Kidney (tissue), 14 donors: ENCODE results near the gene SBF1. TPM values are rescaled to one million over a fixed set of nuclear protein-coding genes. Genes with fewer than 3 reads are reported as not detected.

Experiments used
- DNase-seq, 5 donors: peaks; one replicate each; pipeline ENCODE4 v3.0.0-alpha.2; 2013 to 2020
- FAIRE-seq: peaks from 2 replicates; lab custom pipeline; 2012; peaks lifted over from hg19 to GRCh38; lab: Jason Lieb, UNC
- H3K27ac ChIP-seq, 2 donors: one replicate each; pipeline ENCODE4 v1.7.0; 2013; ENCODE audit warnings: low read depth in 2 of 2, low read length in 2 of 2, inconsistent platforms in 1 of 2
- H3K27me3 ChIP-seq: one replicate; pipeline ENCODE4 v1.7.1; 2013; ENCODE audit warnings: low read length, inconsistent platforms; ENCODE audit not compliant: control insufficient read depth, insufficient read depth
- H3K36me3 ChIP-seq, 3 donors: one replicate each; pipeline versions ENCODE4 v1.7.0 to v1.7.1; 2013; ENCODE audit warnings: low read length in 3 of 3, control low read depth in 1 of 3, inconsistent platforms in 1 of 3; ENCODE audit not compliant: insufficient read depth in 3 of 3, control insufficient read depth in 2 of 3
- H3K4me1 ChIP-seq, 3 donors: one replicate each; pipeline versions ENCODE4 v1.7.0 to v1.7.1; 2013; ENCODE audit warnings: low read length in 3 of 3, inconsistent platforms in 1 of 3, low read depth in 1 of 3; ENCODE audit not compliant: control insufficient read depth in 2 of 3, insufficient read depth in 2 of 3
- H3K4me3 ChIP-seq, 3 donors: one replicate each; pipeline versions ENCODE4 v1.7.0 to v1.8.1; 2013; ENCODE audit warnings: low read length in 3 of 3, control low read depth in 1 of 3, inconsistent platforms in 1 of 3
- H3K9ac ChIP-seq, 3 donors: one replicate each; pipeline versions ENCODE4 v1.7.0 to v1.7.1; 2013; ENCODE audit warnings: low read length in 3 of 3, control low read depth in 1 of 3, inconsistent platforms in 1 of 3
- H3K9me3 ChIP-seq, 3 donors: one replicate each; pipeline versions ENCODE4 v1.7.0 to v1.7.1; 2013; ENCODE audit warnings: low read length in 3 of 3, control low read depth in 1 of 3, inconsistent platforms in 1 of 3; ENCODE audit not compliant: control insufficient read depth in 2 of 3, insufficient read depth in 1 of 3
- intact Hi-C: fragments of 100-400 bp; cut with DNase I; formaldehyde crosslinking; loops from one replicate; pipeline ENCODE4 v1.11.1; 2022
- polyA plus RNA-seq: library from polyadenylated mRNA; stranded (reverse); fragments of 350-450 nt; fragmentation: Illumina TruSeq; extraction: RNeasy Lipid Tissue Mini Kit (QIAGEN cat#74804); gene quantifications from one replicate; pipeline ENCODE4 v1.2.3, GENCODE V29; 2014; ENCODE audit warnings: low read depth, low replicate concordance; ENCODE audit not compliant: insufficient read depth
- total RNA-seq: library from RNA; stranded (reverse); fragmentation: NEBNext Ultra II Directional; extraction: Animal tissue kit (Norgen Biotek cat#: 25700); gene quantifications from one replicate; pipeline ENCODE4 v1.2.1, GENCODE V29; 2021
- TF ChIP-seq, protein P1 (sequence below): IDR thresholded peaks from 3 replicates; pipeline ENCODE4 v1.5.1; 2012; ENCODE audit warnings: mild to moderate bottlenecking, moderate library complexity, borderline replicate concordance; ENCODE audit not compliant: insufficient read depth; ENCODE audit errors: extremely low read depth
- donor health status: control.
- donor health status: control.
- donor health status: control.
- donor health status: control.
- donor health status: control.
- donor health status: DM: yes; HTN: yes; CAD: no.
- donor health status: Normal renal cell carcinoma (clear cell type).

Gene SBF1
- total and polyA plus RNA-seq, 2 donors from 2014 or later = 18.1 to 73.9 TPM

DNA sequence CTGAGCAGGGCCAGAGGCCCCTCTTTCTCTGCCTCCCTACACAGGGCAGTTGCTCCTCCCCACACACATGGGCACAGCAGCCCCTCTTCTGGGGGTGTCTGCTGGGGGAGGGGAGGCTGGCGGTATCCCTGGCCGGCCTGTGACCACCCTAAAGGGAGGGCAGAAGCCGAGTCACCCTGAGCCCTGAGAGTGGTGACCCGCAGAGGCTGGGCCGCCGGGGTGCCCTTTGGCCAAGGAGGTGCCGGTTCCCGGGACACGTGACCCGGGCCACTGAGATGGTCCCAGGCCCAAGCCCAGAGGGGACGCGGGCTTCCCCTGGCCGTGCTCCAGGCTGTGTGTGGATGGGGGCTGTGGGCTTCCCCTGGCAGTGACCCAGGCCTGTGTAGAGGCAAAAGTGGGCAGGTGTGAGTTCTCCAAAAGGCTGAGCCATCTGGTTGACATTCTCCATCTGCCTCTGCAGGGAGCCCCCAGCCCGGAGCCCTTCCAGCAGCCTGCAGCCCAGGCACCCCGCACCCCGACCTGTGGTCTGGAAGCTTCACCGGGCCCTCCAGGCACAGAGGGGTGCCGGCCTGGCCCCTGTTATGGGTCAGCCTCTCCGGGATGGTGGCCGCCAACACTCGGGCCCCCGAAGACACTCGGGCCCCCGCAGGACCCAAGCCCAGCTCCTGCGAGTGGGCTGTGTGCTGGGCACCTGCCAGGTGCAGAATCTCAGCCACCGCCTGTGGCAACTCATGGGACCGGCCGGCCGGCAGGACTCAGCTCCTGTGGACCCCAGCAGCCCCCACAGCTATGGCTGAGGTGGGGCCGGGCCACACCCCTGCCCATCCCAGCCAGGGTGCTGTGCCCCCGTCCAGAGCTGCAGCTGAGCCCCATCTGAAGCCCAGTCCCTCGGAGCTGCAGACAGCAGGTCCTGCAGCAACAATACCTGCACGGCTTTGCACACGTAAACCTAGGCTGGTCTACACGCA lies 7.6 kb upstream of the SBF1 start:
- Histone ChIP-seq H3K9ac (no peak overlapping the region), H3K36me3 (no peaks in the 10 kb centered on the region), H3K27ac (peak overlapping the region in 1 of 2 donors; percentile 22), H3K27me3 (peaks cover 8% of the 10 kb centered on the region), H3K9me3 (no peaks in the 10 kb centered on the region), H3K4me1 (peaks cover 0 to 10% (median 0%) of the 10 kb centered on the region in 3 donors), H3K4me3 (peak overlapping the region in 2 of 3 donors; percentile 48 to 59)
- DNase-seq (peak in 1 of 5 donors; percentile 76), FAIRE-seq (no peak)
- TF ChIP-seq, protein P1, sequence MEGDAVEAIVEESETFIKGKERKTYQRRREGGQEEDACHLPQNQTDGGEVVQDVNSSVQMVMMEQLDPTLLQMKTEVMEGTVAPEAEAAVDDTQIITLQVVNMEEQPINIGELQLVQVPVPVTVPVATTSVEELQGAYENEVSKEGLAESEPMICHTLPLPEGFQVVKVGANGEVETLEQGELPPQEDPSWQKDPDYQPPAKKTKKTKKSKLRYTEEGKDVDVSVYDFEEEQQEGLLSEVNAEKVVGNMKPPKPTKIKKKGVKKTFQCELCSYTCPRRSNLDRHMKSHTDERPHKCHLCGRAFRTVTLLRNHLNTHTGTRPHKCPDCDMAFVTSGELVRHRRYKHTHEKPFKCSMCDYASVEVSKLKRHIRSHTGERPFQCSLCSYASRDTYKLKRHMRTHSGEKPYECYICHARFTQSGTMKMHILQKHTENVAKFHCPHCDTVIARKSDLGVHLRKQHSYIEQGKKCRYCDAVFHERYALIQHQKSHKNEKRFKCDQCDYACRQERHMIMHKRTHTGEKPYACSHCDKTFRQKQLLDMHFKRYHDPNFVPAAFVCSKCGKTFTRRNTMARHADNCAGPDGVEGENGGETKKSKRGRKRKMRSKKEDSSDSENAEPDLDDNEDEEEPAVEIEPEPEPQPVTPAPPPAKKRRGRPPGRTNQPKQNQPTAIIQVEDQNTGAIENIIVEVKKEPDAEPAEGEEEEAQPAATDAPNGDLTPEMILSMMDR = no peak
- intact Hi-C loops = no loop called here

DNA sequence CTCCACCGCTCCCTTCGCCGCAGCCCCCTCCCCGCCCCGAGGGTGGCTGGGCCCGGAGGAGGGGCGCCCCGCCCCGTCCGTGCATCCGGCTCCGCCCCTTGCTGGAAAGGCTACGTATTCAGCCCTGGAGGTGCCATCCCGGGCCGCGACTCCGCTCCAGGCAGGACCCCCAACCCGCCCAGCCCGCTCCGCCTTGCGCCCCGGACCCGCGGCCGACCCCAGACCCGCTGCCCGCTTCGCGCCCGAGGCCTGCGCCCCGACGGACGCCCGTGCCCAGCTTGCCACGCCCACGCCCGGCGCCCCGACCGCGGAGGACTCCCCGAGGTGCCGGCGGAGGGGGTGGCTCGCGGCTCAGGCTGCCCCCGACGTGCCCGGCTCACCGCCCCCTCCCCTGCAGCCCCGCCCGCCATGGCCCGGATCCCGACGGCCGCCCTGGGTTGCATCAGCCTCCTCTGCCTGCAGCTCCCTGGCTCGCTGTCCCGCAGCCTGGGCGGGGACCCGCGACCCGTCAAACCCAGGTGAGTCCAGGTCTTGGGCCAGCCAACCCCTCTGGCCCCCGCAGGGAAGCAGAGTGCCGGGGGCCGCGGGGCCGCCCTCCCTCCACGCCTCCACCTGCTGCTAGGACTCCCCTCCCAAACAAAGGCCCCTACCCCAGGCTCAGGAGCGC lies 6.7 kb upstream of the SBF1 start, which contains the start of gene ADM2:
TSS of gene ADM2 (plus strand) at position 104 of the 667 bp plus-strand sequence. CDS start at position 409, 305 bp downstream.
- H3K4me1 ChIP-seq = peaks cover 0 to 7% (median 0%) of the 10 kb centered on the region in 3 donors
- intact Hi-C loops = no loop called here
- TF ChIP-seq, protein P1 = no peak
- peaks cover 8% of the 10 kb centered on the region for H3K27me3 ChIP-seq
- no peaks in the 10 kb centered on the region for H3K9me3 ChIP-seq
- no peak for FAIRE-seq
- no peaks in the 10 kb centered on the region for H3K36me3 ChIP-seq
- peak within 1 kb of the TSS in 2 of 3 donors; percentile 48 to 59 for H3K4me3 ChIP-seq
- H3K9ac ChIP-seq = no peak within 1 kb of the TSS
- DNase-seq = peak in 4 of 5 donors; percentile 48 to 84 (median 59)
- H3K27ac ChIP-seq = peak within 1 kb of the TSS in 1 of 2 donors; percentile 22

DNA sequence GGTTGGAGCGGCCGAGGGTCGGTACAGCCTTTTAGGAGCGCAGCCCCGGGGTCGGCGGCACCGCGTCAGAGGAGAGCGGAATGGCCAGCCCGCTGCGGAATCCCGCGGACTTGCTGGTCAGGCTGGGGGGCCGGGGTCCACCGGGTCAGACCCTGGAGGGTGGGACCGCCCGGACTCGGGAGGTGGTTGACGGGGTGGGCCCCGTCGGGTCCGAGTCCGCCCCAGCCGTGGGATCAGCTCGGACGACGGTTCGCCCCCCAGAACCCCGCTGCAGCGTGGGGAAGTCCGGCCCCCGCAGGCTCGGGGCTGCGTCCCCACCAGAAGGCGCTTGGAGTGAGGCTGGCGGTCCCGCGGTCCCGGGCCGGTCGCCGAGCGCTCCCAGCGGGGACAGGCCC lies 6.2 kb upstream of the SBF1 start:
- peaks cover 0 to 7% (median 0%) of the 10 kb centered on the region in 3 donors for H3K4me1 ChIP-seq
- no peaks in the 10 kb centered on the region for H3K9me3 ChIP-seq
- H3K4me3 ChIP-seq = peak overlapping the region in 1 of 3 donors; percentile 59
- H3K9ac ChIP-seq = no peak overlapping the region
- H3K27me3 ChIP-seq = peaks cover 8% of the 10 kb centered on the region
- intact Hi-C loops = no loop called here
- no peak overlapping the region for H3K27ac ChIP-seq
- FAIRE-seq (no peak), DNase-seq (no peak)
- H3K36me3 ChIP-seq = no peaks in the 10 kb centered on the region
- TF ChIP-seq, protein P1 = no peak
